Activated CD4-positive, alpha-beta T cell treated with anti-CD3 and anti-CD28 coated beads for 1 hour (primary cell): ENCODE measurements around the gene RIN3.
"Not testable (repeated sequence)": the region's sequence is repeated elsewhere in the genome, so short reads cannot be mapped to it uniquely, and the experiment has no call there.

Experiments
- DNase-seq: peaks from one replicate; pipeline ENCODE4 v3.0.0-alpha.2; 2020

The RIN3 gene

GRCh38 chr14:92675421-92675820 lies 161.8 kb downstream of the RIN3 start:
- no peak for DNase-seq

DNA sequence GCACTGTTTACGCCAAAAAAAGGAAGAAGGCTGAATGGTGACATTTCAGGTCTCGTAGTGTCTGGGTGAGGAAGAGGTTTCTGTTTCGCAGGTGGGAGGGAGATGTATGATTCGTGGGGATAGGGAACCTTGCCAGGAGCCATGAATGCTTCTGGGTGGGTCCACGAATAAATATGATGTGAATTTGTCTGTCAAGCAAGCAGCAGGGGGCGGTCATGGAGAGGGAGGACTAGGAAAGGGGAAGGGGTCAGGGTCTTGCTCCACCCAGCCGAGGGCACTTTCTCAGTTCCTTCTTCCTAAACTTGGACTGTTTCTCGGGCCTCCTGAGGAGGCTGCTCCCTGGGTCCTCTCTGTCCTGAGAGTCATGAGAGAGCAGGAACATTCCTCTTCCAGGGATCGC lies 162.4 kb downstream of the RIN3 start:
- DNase-seq = no peak

DNA sequence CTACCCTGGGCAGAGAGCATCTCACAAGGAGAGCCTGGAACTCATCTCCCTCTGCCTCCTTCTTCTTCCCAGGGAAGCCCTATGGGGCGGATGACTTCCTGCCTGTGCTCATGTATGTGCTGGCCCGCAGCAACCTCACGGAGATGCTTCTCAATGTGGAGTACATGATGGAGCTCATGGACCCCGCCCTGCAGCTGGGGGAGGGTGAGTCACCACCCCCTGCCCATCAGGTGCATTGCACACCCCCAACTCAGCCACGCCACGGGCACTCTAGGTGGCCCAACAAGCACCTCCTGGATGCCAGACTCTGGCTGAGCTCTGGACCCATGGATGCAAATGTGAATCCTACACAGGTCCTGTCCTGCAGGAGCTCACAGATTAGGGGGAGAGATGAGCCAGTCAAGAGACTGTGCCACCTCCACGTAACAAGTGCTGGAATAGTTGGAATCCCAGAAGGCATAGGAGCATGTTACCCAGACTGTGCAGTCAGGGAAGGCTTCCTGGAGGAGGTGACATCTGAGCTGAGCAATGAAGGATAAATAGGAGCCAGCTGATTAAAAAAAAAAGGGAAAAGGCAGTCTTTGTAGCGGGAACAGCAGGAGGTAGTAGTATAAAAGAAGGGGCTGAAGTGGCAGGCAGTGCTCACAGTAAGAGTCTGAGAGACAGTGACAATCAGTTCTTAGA lies 163.0 kb downstream of the RIN3 start:
- no peak for DNase-seq

DNA sequence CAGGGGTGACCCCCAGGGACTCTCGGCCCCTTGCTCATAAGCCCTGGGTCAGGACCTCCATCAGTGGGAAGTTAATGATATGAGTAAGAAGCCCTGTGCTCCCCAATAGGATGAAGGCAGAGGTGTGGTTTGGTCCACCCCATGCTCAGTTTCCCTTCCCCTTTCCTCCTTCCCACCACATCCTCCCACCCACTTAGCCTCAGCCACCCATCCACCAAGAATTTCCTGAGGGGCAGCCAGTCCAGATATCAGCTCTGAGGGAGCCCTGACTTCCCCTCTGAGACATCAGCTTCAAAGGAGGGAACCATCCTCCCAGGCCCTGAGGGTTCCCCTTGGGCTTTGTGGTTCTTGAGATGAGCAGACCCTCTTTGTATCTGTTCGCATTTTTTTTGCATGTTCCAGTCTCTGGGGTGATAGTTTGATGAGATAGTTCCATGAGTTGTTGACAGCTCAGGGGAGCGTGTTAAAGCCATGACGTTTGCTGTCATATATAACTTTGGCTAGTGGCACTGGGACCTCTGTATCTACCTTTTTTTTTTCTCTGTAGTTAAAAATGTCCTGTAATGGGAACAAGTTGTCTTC lies 163.6 kb downstream of the RIN3 start:
- DNase-seq = no peak

- DNase-seq = no peak
Observed at GRCh38 chr14:92677955-92678354, 164.4 kb downstream of the RIN3 start.

DNA sequence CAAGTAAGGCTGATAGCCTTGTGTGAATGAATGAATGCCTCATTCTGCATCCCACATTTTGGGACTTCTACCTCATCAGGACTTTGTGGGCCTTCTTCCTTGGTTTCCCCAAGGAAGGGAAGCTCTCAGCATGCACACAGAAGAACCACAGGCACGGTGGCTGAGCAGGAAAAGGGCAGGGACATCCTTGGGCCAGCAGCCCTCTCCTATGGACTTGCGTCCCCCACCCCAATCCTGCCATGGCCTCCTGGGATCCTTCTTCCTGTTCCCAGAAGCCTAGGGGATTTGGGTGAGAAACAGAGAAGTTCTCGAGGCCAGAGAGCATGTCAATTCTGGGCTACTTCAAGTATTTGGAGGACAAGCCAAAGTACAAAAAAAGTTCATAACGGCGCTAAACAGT lies 165.2 kb downstream of the RIN3 start:
- DNase-seq = no peak

DNA sequence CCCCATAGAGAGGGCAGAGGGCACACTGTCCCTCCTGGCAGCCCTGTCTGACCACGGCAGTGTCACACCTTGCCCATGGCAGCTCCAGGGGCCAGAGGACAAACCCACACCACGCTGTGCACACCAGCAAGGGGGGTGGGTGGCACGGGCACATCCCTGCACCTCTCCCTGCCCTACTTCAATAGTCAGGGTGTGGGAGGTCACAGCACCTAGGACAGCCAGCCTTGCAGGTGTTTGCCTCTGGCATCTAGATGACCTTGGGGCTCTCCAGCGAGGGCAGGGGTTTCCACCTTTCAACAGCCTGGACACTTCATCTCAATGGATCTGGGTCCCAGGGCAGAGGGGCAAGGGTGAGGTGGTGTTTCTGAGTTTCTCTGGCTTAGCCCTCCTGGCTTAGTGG lies 165.7 kb downstream of the RIN3 start:
- no peak for DNase-seq

- DNase-seq = not testable (repeated sequence)
Observed at GRCh38 chr14:92680330-92680729, 166.7 kb downstream of the RIN3 start.

DNA sequence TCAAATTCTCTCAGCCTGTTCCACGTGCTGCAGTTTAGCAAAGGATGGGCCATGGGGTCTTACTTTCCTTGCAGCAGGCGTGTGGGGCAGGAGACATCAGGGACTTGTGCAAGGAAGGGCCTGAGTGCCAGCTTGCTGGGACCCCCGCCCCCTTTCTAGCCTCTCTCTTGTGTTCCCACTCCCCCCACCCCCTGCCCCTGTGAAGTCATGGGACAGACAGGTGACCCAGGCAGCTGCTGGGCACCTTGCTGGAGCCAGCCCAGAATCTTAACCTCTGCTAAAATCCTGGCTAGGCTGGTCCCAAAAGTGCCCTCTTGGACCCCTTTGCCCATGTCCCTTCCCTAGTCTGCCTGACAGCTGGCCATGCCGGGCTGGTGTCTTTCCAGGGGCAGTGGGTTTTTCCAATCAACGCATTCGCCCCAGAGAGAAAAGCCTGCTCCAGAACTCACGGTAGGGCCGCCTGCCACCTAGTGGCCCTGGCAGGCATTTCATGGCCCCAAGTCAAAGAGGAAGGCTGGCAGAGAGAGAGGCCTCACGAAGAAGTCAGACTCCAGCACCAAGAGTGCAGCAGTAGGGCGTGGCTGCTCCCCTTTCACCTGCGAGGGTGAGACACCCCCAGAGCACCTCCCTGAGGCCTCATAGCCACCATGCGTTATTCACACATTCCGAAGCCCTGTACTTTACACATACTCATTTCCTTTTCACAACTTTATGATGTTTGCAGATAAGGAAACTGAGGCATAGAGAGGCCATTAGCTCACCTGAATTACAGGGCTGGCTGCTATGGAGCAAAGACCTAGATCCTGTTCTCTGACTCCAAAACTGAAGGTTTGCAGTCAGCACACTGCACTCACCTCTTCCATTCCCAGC lies 167.4 kb downstream of the RIN3 start:
- DNase-seq = peak; percentile 61

DNA sequence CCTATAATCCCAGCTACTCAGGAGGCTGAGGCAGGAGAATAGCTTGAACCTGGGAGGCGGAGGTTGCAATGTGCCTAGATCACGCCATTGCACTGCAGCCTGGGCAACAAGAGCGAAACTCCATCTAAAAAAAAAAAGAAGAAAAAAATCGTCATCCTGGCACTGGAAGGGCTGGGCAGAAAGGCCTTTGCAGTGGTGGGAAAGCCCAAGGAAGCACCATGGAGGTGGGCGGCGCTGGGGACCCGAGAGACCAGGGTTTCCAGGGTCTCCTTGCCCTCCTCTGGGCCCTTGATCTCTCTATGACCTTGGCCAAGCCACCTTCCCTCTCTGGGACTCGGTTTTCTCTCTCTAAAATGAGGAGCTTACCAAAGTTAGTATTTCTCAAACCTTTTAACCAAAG lies 169.5 kb downstream of the RIN3 start:
- DNase-seq = no peak

- DNase-seq = no peak
Observed at GRCh38 chr14:92684801-92685560, 171.4 kb downstream of the RIN3 start.

- DNase-seq = no peak
Observed at GRCh38 chr14:92685784-92686355, 172.3 kb downstream of the RIN3 start.

DNA sequence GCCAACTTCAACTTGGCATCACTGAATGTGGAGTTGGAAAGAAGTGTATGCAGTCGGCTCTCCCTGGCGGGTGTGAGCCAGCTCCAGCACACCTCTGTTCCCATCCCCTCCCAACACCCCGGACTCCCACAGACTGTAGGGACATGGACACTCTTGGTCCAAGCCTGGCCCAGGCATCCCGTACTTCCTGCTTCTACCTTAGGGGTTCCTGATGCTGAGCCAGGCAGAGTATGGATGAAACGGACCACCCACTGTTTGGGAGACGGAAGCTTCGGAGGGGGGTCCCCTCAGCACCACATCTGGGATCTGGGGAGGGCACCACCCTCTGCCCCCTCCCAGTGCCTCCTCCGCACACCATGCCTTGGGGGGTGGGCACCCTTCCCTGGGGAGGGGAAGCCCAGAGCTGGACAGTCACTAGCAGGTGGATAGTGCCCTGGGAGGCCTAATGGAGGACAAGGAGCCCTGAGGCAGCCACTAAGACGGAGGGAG lies 172.9 kb downstream of the RIN3 start:
- no peak for DNase-seq

DNA sequence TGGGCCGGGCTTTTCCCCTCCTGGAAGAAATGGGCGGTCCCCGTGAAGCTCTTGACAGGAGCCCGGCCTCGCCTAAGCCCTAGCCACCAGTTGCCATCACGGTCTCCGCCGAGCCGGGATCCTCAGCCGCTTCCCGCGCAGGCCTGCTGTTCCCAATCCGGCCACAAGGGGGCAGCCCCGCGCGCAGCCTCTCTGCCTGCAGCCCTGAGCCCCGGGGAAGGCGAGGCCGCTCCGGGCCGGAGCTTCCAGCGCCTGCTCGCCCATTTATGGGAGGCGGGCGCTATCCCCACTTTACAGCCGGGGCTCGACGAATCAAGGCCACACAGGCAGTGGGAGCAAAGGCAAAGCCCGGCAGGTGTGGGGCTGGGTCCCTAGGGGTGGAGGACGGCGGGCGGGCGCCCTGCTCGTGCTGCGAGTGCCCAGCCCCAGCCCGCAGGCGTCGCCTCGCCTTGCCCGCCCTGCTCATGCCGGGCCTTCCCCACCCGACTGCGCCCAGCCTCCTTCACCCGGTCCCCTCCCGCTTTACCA lies 173.4 kb downstream of the RIN3 start:
- DNase-seq = peak; percentile 43

DNA sequence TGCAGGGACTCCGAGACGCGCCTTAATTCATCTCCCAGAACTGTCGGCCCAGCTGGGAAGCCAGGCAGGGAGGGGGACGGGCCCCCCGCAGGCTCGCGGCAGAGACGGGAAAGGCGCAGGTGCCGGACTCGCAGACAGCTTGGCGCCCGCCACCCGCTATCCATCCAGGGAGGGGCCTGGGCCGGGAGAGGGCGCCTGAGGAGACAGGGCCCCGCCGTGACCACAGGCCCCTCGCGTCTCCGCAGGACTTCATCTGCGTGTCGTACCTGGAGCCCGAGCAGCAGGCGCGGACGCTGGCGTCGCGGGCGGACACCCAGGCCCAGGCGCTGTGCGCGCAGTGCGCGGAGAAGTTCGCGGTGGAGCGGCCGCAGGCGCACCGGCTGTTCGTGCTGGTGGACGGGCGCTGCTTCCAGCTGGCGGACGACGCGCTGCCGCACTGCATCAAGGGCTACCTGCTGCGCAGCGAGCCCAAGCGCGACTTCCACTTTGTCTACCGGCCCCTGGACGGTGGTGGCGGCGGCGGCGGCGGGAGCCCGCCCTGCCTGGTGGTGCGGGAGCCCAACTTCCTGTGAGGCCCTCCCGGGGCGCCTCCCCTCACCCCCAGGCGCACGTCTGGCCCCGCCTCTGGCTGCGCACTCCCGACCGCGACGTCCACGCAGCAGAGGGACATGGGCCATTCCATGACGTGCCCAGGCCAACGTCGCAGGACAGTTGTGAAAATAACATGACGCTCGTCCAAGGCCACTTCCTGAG lies 174.3 kb downstream of the RIN3 start:
- DNase-seq = no peak

DNA sequence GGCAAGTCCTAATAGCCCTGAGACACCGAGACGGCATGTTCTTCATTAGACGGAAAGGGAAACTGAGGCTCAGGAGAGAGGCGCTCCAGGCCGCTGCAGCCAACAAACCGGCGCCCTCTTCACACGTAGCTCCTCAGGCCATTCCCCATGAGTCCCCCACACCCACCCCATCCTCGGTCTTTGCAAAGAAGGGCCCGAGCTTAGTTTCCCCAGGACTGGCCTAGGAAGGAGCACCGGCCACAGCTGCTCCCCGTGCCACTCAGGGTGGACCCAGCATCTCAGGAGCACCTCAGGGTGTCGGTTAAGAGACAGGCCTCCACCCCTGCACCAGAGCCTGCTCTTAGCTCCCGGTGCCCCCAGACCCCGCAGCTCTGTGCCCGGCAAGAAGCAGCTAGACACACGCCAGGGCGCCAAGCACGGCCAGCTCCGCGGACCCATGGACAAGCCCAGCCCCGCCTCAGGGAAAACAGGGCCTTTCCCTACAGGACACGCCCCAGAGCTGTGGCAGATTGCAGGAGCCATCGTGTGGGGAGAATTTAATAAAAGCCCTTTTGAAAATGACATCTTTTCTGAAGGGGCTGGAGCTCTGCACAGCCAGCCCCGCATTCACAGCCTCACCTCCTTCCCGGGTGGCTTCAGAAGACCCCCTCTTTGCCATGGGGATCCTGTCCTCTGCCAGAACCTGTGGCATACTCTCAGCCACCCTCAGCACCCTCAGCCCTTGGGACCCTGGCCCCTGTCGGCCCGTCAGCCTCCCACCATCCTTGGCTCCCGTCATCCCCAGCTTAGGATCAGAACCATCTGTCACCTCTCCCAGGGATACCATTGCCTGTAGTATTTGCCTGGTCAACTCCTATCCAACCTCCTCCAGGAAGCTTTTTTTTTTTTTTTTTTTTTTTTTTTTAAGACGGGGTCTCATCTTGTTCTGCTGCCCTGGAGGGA lies 175.1 kb downstream of the RIN3 start:
- DNase-seq = no peak

- DNase-seq = no peak
Observed at GRCh38 chr14:92690171-92691011, 176.8 kb downstream of the RIN3 start.

- no peak for DNase-seq
Observed at GRCh38 chr14:92692822-92693226, 179.2 kb downstream of the RIN3 start.

DNA sequence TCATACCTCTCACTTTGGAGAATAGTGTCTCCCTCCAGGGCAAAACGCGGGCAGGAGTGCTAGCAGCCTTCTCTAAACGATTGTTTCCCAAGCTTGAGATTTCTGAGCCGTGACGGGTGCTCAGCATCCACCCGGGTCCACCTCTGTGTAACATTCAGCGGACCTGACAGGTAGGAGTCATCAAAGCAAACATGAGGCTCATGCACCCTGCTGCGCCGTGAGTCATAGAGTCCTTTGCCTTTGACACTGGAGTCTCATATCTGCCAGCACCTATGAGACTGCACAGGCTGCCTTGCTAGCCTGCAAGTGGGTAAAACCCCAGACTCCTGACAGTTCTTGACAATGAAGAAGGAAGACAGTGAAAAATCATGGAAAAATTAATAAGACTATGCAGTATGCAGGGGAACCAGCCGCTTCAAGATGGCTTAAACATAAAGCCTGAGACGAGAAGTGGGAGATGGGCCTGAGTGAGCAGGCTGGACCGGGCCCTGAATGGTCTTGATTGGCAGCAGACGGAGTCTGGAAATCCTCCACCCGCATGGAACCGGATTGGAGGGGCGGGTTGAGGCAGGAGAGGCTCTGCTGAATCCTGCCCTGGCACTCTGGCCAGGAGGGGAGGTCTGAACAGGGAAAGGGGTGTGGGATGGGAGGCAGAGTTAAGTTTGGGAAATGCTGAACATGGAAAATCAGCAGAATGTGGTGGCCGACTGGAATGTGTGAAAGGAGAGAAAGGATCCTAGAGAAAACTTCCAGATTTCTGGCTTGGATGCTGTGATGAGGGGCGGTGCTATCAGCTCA lies 180.6 kb downstream of the RIN3 start:
- DNase-seq = no peak
